ENCODE data around the gene IDI2.

- TF ChIP-seq YY1 (IDR thresholded peaks at IDR 0.05; ENCODE audit: extremely low read depth, insufficient replicate concordance, low read depth, low read length): no peak
- TF ChIP-seq POLR2A (IDR thresholded peaks at IDR 0.05; ENCODE audit: borderline replicate concordance, extremely low read depth, insufficient read depth, insufficient read length): no peak
- TF ChIP-seq CTCF (IDR thresholded peaks at IDR 0.05 in 2 of 3, conservative IDR thresholded peaks at IDR 0.05 in 1 of 3; ENCODE audit: borderline replicate concordance in 1 of 3, insufficient read depth in 1 of 3, low read depth in 2 of 3, low read length in 2 of 3): no peak
- TF ChIP-seq EZH2 (IDR thresholded peaks at IDR 0.05): no peak
Measured at GRCh38 chr10:1058017-1058416, 32.4 kb upstream of the IDI2 start.
